RPMI7951 (cell line): Measurements from ENCODE around the gene KDM6A. TPM values are rescaled to one million over a fixed set of nuclear protein-coding genes. Genes with fewer than 3 reads are reported as not detected.
"Not testable (repeated sequence)": the region's sequence is repeated elsewhere in the genome, so short reads cannot be mapped to it uniquely, and the experiment has no call there.

Experiments
- DNase-seq: peaks from one replicate; pipeline ENCODE4 v3.0.0-alpha.2; 2012; ENCODE audit warnings: low read depth
- total RNA-seq: library from RNA; depleted of rRNA; stranded (reverse); fragments of >200 nt; shearing (Covaris generic); gene quantifications from 2 replicates; pipeline ENCODE4 v1.2.3, GENCODE V29; 2014; rRNA removed

Gene KDM6A
- total RNA-seq, result 17.7 and 22.0 TPM in 2 replicates

GRCh38 chrX:44872821-44873414 is at the start of gene KDM6A:
TSS of gene KDM6A (plus strand) at chrX:44873188. CDS start at chrX:44873552, 364 bp downstream.
- peak; percentile 97 for DNase-seq

- not testable (repeated sequence) for DNase-seq
Observed at GRCh38 chrX:44823193-44823592, 49.8 kb upstream of the KDM6A start.

- DNase-seq, result peak; percentile 78
Observed at GRCh38 chrX:44828008-44828605, 44.9 kb upstream of the KDM6A start.

GRCh38 chrX:44829832-44830231 is 43.2 kb upstream of the KDM6A start:
- DNase-seq, result no peak

- DNase-seq, result no peak
Observed at GRCh38 chrX:44842550-44843317, 30.3 kb upstream of the KDM6A start.

GRCh38 chrX:44843318-44843702 is 29.7 kb upstream of the KDM6A start:
- no peak for DNase-seq

GRCh38 chrX:44843753-44844152 is 29.2 kb upstream of the KDM6A start, which contains the start of gene DUSP21:
TSS of gene DUSP21 (plus strand) at chrX:44844021. CDS start at chrX:44844133, 112 bp downstream.
- no peak for DNase-seq

GRCh38 chrX:44844204-44844603 is 28.8 kb upstream of the KDM6A start:
- DNase-seq, result no peak

- DNase-seq, result not testable (repeated sequence)
Observed at GRCh38 chrX:44850891-44851290, 22.1 kb upstream of the KDM6A start.

- peak; percentile 48 for DNase-seq
Observed at GRCh38 chrX:44871114-44871645, 1.8 kb upstream of the KDM6A start.

- peak; percentile 16 for DNase-seq
Observed at GRCh38 chrX:44871931-44872820, 812 bp upstream of the KDM6A start.

- DNase-seq, result peak; percentile 49
Observed at GRCh38 chrX:44873415-44874276, 658 bp downstream of the KDM6A start.

- peak; percentile 45 for DNase-seq
Observed at GRCh38 chrX:44874420-44875184, 1.6 kb downstream of the KDM6A start.

GRCh38 chrX:44875185-44875489 is 2.1 kb downstream of the KDM6A start:
- no peak for DNase-seq

- DNase-seq, result peak; percentile 20
Observed at GRCh38 chrX:44876086-44876485, 3.1 kb downstream of the KDM6A start.

- no peak for DNase-seq
Observed at GRCh38 chrX:44876767-44877166, 3.8 kb downstream of the KDM6A start.

GRCh38 chrX:44878780-44879179 is 5.8 kb downstream of the KDM6A start:
- no peak for DNase-seq

- DNase-seq, result no peak
Observed at GRCh38 chrX:44881549-44881948, 8.6 kb downstream of the KDM6A start.

GRCh38 chrX:44882635-44883034 is 9.6 kb downstream of the KDM6A start:
- no peak for DNase-seq

- DNase-seq, result no peak
Observed at GRCh38 chrX:44884944-44885343, 12.0 kb downstream of the KDM6A start.
